ENCODE results near the gene TAS2R39.

TAS2R39 gene

DNA sequence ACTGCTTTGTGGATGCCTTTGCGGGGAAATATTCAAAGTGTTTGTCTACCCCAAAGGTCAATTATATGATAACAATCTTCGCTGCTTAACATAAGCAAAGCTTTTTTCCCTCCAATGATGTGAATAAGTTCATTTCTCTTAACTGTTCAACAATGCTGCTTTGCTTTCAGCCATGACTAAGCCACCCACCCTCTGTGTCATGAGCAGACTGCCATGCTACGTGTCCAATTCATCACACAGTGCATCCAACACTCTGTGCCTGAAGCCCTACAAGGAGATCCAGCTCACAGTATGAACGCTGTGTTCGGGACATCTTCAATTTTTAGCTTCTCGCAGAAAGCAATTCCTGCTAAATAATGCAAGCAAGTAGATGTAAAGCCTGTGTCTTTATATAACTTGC is 32.9 kb downstream of the TAS2R39 start:
- FAIRE-seq (no peak), DNase-seq (ENCODE audit: low spot score) (no peak)

DNA sequence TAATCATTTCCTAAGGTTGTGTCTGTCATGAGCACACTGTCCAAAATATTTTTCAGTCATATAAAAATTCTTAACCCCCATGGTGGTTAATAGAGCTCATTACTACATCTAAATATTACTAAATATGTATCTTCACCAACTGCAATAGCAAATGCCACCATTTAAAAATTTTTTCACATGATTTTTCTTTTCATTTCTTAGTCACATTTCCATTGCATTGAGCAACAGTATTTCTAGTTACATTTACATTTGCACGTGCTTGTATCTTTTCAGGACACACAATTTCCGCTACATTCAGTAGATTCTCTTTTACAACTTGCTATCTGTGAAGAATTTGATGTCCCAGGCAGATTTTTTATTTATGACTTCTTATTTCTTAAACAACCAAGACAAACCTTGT is 33.5 kb downstream of the TAS2R39 start:
- FAIRE-seq (no peak), DNase-seq (ENCODE audit: low spot score) (no peak)

DNA sequence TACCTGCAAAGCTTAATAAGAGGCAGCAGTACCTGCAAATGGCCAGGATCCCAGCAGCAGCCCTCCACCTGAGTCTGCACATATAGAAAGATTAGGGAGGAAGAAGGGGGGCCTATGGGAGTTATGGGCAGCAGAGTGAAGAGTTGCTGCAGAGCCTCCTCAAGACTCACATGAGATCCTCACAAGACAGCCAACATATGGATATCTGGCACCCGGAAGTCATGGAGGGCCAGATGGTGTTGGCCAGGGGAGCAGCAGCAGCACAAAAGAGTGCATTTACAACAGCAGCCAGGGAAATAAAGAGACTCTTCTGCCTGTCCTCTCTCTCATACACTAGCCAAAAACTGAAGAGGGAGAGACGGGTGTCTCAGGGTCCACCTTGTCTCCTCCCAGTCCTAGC is 34.6 kb downstream of the TAS2R39 start:
- FAIRE-seq (no peak), DNase-seq (ENCODE audit: low spot score) (no peak)

DNA sequence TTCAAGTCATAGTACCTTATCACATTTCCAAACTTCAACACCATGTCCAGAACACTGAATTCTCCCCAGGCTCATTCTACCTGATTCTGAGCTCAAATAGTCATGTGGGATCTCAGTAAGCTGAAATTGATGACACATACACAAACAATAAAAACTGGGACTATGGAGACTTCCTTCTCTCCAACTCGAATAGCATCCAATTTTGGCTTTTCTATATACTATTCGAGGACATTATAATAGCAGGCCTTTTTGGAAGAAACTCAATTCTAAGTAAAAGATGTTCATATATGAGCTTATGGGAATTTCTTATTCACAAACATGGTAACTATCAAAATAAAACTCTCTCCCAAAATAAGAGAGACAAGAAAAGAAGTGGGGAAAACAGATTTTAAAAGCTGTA is 38.1 kb downstream of the TAS2R39 start:
- FAIRE-seq, result no peak
- DNase-seq (ENCODE audit: low spot score), result no peak

DNA sequence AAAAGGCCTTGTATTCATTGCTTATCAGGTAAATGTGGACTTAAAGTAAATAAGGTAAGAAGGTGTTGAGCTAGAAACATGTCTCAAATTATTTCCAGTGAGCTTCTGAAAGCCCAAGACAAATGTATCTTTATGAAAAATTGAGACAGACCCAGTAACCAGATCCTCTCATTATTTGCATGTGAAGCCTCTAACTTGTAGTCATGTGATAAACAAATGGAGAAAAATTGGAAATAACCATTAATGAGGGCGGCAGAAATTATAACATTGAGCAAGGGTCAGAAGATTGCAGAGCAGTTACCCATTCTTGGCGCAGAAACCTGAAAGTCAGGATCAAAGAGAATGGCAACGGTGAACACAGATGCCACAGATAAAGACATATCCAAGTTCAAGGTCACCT is 38.5 kb downstream of the TAS2R39 start, which contains the start of gene TAS2R40:
Gene TAS2R40 (plus strand): TSS at position 301 of the 400 bp plus-strand sequence. CDS start 42 bp downstream, at position 343.
- DNase-seq (ENCODE audit: low spot score) (no peak), FAIRE-seq (no peak)

DNA sequence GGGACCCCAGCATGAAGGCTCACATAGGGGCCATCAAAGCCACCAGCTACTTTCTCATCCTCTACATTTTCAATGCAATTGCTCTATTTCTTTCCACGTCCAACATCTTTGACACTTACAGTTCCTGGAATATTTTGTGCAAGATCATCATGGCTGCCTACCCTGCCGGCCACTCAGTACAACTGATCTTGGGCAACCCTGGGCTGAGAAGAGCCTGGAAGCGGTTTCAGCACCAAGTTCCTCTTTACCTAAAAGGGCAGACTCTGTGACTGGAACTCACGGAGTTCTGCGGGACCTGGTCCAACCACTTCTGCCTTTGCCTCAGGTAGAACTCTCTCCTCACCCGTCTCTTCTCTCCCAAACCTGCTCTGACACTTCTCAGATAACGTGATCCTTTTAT is 39.6 kb downstream of the TAS2R39 start:
- DNase-seq (ENCODE audit: low spot score) (no peak), FAIRE-seq (no peak)

DNA sequence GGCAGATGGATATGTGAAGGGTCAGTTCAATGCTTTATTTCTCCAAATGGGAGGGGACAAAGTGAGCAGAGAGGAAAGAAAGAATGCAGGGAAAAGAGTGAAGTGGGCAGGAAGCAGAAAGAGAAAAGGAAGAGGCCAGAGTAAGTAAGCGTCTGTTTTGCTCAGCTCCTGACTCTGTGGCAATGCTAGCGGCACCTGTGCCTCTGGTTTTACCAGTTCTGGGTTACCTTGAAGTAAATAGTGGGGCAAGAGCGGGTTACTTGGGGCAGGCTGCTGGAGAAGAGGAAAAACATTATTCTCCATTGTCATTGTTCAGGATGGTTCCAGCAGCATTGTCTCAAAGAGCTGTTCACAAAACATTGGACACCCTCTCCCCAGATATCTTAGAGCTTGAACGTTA is 40.6 kb downstream of the TAS2R39 start:
- DNase-seq (ENCODE audit: low spot score), result no peak
- FAIRE-seq, result no peak

DNA sequence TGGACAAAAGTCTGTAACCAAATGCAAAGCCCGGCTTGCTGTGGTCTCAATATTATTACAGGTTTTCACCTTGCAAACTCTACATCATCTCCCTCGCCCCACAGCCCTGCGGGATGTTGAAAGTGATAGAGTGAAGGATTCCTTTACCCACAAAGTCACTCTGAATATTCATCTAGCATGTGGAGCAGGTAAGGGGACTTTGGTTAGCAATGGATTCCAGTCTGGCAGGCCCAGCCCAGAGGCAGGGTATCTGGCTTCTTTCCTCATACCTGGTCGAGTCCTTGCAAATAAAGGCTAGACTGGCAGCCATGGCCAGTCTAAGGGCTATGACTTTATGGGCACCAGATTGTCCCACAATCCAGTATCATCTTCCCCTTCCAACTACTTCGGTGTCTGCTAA is 41.8 kb downstream of the TAS2R39 start:
- no peak for DNase-seq (ENCODE audit: low spot score)
- no peak for FAIRE-seq

DNA sequence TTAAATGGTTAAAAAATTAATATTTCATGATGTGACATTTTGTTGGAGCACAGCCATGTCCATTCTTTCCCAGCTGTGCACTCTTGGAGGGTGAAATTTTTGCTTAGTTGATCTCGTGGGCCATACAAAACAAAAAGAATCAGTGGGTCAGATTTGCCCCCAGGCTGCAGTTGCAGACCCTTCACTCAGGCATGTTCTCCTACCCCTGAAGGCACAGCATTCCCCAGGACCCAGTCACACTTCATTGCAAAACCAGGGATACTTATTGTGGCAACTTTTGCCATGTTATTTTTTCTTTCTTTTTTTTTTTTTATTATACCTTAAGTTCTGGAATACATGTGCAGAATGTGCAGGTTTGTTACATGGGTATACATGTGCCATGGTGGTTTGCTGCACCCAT is 44.6 kb downstream of the TAS2R39 start:
- FAIRE-seq (no peak), DNase-seq (ENCODE audit: low spot score) (no peak)

DNA sequence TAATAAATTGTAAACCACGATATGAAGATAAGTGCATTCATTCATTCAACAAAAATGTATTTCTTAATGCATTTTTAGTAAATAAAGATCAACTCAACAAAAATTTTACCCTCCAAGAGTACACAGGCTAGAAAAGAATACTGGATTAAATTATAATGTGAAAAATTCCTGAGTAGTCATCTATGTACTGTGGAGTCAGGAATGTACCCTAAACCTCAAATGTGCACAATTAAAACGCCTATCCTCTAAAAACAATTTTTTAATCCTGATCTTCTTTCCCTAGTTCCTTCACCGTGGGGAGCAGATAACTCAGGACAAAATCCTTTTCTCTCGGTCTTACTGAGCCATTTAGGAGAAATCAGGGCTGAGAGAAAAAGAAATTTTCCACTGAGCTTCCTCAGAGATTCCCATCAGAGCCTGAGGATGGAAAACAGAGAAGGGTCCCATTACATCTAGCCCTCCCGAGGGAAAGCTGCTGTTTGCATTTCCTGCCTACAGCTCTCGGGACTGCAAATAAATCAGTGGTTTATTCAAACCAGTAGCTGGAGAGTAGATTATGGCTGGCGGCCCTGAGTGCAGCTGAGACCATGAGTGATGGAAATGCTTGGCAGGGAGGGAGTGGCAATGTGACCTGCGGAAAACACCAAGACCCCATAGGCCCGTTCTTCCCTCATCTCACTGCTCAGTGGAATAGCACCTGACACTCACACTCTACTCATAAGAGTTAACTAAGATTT is 46.0 kb downstream of the TAS2R39 start:
- DNase-seq (ENCODE audit: low spot score) (no peak), FAIRE-seq (no peak)

DNA sequence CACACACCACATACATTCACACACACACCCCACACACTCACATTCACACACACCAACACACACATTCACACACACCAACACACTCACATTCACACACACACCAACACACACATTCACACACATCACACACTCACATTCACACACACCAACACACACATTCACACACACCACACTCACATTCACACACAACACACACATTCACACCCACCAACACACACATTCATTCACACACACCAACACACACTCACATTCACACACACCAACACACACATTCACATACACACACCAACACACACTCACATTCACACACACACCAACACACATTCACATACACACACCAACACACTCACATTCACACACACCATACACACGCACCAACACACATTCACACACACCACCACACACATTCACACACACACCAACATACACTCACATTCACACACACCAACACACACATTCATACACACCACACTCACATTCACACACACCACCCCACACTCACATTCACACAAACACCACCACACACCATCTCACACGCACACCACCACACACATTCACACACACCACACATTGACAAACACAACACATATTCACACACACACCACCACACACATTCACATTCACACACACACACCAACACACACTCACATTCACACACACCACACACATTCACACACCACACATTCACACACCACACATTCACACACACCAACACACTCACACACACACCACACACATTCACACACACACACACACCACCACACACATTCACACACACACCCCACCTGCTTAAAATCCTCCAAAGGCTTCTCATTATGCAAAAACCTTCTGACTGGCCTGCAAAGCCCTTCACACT is 47.6 kb downstream of the TAS2R39 start:
- FAIRE-seq (no peak), DNase-seq (ENCODE audit: low spot score) (no peak)
